GM12891 (cell line): ENCODE data around the gene DGAT2L6.

Experiments used
- POLR2AphosphoS5 ChIP-seq: IDR thresholded peaks from 2 replicates; pipeline ENCODE4 v1.6.1; 2011; ENCODE audit warnings: low read depth, low read length, control low read depth
- TAF1 ChIP-seq: IDR thresholded peaks from 2 replicates; pipeline ENCODE4 v1.6.1; 2011; ENCODE audit warnings: low read depth, low read length, control low read depth

DNA sequence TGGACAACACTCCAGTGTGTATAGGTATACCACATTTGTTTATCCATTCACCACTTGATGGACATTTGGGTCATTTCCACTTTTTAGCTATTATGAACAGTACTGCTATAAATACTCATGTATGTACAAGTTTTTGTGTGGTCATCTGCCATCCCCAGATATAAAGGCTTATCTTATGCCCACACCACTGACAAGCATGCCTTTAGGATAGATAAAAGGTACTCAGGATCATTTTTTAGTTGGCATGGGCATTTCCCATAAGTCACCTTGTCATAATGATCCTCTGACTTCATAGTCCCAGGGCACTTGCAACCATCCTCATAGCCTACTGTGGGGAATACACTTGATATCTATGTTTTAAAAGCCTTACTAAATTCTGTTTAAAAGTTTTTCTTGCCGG is 63.5 kb downstream of the DGAT2L6 start:
- TF ChIP-seq TAF1 = no peak
- no peak for TF ChIP-seq POLR2AphosphoS5
